GM10266 (cell line): ENCODE data around the gene DNAJC18.

Experiments used
- DNase-seq: peaks from one replicate; pipeline ENCODE4 v3.0.0; 2012; ENCODE audit errors: extremely low spot score
- TF ChIP-seq, protein P1 (sequence below): IDR thresholded peaks from 2 replicates; pipeline ENCODE4 v1.5.1; 2012; ENCODE audit warnings: mild to moderate bottlenecking, low read depth; ENCODE audit not compliant: control insufficient read depth, insufficient read depth; ENCODE audit errors: missing control alignments

The DNAJC18 gene

DNA sequence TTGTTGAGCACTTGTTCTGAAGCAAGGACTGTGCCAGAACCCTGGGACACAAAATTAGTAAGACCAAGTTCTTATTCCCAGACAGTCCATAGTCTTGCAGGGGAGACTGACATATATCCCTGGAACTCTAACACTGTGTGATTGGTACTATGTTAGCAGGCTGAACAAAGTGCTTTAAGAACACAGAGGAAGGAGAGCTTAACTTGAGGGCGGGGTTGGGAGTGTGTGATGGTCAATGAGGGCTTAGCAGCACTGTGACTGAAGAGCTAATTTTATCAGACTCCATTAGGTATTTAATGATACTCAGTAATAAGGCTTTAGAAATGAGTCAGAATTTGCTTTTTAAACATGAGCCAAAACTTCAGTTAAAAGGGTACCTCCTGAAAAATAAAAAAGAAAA, 20.5 kb downstream of the DNAJC18 start:
- DNase-seq, result no peak
- TF ChIP-seq, protein P1, sequence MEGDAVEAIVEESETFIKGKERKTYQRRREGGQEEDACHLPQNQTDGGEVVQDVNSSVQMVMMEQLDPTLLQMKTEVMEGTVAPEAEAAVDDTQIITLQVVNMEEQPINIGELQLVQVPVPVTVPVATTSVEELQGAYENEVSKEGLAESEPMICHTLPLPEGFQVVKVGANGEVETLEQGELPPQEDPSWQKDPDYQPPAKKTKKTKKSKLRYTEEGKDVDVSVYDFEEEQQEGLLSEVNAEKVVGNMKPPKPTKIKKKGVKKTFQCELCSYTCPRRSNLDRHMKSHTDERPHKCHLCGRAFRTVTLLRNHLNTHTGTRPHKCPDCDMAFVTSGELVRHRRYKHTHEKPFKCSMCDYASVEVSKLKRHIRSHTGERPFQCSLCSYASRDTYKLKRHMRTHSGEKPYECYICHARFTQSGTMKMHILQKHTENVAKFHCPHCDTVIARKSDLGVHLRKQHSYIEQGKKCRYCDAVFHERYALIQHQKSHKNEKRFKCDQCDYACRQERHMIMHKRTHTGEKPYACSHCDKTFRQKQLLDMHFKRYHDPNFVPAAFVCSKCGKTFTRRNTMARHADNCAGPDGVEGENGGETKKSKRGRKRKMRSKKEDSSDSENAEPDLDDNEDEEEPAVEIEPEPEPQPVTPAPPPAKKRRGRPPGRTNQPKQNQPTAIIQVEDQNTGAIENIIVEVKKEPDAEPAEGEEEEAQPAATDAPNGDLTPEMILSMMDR, result no peak

DNA sequence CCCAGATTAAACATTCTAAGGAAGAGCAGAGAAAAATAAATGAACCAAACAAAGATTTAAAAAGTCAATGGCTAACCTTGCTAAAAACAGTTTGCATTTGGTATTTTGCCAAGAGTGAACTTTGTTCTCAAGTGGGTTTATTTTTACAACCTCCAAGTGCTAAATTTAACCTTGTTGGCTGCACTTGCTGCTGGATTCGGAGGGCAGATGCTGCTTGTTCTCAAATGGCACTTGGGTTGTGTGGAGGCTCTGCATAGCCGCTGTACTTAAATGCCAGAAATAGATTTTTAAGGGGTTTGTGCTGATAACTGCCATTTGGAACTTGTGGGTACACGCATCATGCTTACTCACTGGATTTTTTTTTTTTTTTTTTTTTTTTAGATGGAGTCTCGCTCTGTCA, 22.1 kb downstream of the DNAJC18 start:
- TF ChIP-seq, protein P1, result no peak
- no peak for DNase-seq

DNA sequence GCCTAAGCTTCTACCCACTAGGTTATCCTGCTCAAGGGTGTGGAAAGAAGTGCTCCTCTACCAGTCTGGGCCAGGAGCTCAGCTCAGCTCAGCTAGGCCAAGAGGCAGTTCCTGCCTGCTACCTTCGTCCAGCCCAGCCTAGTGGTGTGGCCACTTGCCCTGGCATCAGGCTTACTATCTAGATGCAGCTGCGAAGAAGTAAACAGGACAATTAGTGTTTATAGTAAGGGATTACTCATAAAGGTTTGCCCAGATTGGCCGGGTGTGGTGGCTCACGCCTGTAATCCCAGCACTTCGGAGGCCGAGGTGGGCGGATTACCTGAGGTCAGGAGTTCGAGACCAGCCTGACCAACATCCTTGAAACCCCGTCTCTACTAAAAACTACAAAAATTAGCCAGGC, 22.7 kb downstream of the DNAJC18 start:
- DNase-seq, result no peak
- TF ChIP-seq, protein P1, result no peak

DNA sequence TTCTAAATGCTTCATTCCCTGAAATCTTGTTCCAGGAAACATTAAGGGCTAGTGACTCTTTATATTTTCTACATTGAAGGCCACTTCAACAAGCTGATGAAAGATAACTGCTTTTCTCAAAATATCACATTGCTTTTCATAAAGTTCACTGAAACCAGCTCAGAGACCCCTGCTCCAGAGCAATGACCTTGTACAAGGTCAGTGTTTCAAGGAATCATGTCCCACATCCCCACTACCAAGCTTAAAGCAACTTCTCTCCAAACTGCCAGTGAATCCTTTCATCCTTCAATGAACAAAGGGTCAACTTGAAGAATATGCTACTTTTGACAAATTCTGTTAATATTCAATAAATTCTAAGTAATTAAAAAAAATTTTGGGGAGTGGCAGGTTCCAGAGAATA, 23.5 kb downstream of the DNAJC18 start:
- DNase-seq, result no peak
- TF ChIP-seq, protein P1, result no peak

DNA sequence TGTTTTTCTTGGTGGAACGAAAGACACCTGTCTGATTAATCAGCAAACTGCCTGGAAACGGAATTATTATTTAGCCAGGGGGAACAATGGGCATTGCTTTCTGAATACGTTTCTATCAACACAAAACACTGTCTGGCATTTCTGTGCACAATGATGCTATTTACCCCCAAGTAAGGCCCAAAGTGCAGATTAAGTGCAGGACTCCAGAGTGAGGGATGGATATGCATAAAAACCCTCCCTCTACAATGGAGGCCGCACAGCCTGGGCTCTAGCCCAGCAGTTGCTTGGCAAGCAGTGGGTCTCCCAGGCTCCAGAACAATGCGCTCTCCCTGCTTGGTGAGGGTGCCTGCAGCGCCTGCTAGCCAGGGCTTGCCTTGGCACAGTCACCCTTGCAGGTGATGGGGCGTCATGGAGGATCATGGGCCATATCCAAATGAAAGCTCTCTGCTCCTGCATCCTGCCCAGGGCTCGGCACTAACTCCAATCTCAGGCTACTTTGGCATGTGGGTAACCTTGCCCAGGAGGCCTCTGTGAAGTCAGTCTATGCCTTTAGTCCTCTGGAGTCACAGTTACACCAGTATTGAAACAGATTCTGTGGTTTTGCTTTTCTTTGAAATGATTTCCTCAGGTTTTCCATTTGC, 24.0 kb downstream of the DNAJC18 start:
- no peak for DNase-seq

DNA sequence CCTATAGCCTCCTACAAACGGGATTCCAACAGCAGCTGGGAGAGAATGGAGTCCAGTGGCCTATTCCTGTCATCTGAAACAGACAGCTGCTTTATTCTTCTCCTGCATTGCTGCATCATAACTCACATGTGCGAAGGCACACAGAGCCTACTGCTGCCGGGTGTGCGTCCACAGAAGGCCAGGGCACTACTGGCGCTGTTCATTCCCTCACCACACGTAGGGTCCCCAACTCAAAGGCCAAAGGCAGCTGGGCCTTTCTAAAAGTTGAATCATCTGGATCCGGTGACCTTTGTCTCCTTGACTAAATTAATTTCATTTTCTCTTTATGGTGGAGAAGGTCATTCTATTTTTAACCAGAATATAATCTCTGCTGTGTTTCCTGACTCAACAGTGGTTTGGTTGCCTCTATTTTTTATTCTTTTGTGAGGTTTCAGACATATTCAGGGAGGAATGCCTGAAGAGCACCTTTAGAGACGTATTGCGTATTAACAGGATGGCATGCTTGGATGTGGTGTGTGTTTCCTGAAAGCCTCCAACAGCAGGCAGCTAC, 24.7 kb downstream of the DNAJC18 start:
- DNase-seq, result no peak
- TF ChIP-seq, protein P1, result no peak

More for the DNA sequence above, 24.0 kb downstream of the DNAJC18 start:
- TF ChIP-seq, protein P1, result no peak

DNA sequence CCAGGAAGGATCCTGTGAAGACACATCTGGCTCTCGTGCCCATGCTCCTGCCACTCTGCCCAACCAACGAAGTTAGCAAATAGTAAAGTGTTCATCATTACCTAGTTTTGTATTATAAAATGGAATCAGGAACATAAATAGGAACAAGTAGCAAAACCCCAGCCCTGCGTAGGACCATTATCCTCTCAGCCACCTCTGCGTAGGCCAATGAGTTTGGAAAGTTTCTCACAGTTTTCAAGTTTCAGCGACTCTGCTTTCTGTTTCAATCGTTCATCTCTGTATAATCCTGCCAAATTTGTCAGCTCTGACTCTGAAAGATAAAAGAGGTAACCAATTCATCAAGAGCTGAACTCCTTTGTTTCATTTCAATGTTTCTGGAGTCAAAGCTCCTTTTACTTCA, 25.4 kb downstream of the DNAJC18 start:
- TF ChIP-seq, protein P1, result no peak
- DNase-seq, result peak; percentile 49
